Astrocyte (in vitro differentiated cells and primary cell): ENCODE data around the gene PALLD.

Experiments used
- EZH2 ChIP-seq: IDR thresholded peaks from 2 replicates; pipeline ENCODE4 v1.6.1; 2012; ENCODE audit warnings: mild to moderate bottlenecking, low read length, inconsistent platforms; ENCODE audit not compliant: insufficient read depth
- TF ChIP-seq, protein P1 (sequence below): IDR thresholded peaks from 2 replicates; pipeline ENCODE4 v1.5.1; 2011; ENCODE audit warnings: low read depth, mild to moderate bottlenecking, inconsistent platforms, low read length, moderate library complexity; ENCODE audit not compliant: insufficient read depth

DNA sequence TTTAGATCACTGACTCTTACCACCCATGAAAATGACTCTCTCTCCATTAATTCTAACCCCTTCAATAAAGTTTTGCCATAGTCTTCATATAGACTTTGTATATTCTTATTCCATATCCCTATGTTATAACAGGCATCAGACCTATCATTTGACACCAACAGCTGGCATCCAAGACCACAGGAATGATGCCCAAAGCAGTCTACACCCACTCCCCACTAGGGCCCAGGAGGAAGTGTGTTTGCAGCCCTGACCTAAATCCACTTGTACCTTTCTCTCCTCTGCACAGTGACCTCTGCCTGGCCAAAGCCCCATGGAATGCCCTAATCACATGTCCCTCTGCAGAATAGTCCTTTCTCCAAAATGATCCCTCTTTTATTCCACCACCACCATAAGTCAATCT is 294.0 kb downstream of the PALLD start:
- TF ChIP-seq, protein P1, sequence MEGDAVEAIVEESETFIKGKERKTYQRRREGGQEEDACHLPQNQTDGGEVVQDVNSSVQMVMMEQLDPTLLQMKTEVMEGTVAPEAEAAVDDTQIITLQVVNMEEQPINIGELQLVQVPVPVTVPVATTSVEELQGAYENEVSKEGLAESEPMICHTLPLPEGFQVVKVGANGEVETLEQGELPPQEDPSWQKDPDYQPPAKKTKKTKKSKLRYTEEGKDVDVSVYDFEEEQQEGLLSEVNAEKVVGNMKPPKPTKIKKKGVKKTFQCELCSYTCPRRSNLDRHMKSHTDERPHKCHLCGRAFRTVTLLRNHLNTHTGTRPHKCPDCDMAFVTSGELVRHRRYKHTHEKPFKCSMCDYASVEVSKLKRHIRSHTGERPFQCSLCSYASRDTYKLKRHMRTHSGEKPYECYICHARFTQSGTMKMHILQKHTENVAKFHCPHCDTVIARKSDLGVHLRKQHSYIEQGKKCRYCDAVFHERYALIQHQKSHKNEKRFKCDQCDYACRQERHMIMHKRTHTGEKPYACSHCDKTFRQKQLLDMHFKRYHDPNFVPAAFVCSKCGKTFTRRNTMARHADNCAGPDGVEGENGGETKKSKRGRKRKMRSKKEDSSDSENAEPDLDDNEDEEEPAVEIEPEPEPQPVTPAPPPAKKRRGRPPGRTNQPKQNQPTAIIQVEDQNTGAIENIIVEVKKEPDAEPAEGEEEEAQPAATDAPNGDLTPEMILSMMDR = no peak
- no peak for TF ChIP-seq EZH2
